Body of pancreas (tissue), 4 donors: ENCODE measurements around the gene ASTN1.

Experiments used
- CTCF ChIP-seq, 7 experiments: fragments of 450-650 bp in 4 of 7; fragments of 200-600 bp in 3 of 7; sonication (generic) in 3 of 7; IDR thresholded peaks; one replicate each; pipeline ENCODE4 v1.5.1; 2016 to 2019; ENCODE audit warnings: antibody characterized with exemption in 7 of 7
- POLR2A ChIP-seq, 3 donors: fragments of 450-650 bp; IDR thresholded peaks; one replicate each; pipeline ENCODE4 v1.6.1; 2016; ENCODE audit warnings: antibody characterized with exemption in 3 of 3, mild to moderate bottlenecking in 2 of 3

- TF ChIP-seq CTCF (IDR thresholded peaks at IDR 0.05) (no peak), POLR2A (IDR thresholded peaks at IDR 0.05) (no peak)
Observed at GRCh38 chr1:176996456-176997090, 167.9 kb downstream of the ASTN1 start.
